HG02759 (cell line): ENCODE data around the gene RAB6C.
"Not testable (repeated sequence)": the region's sequence is repeated elsewhere in the genome, so short reads cannot be mapped to it uniquely, and the experiment has no call there.

Experiments
- ATAC-seq: cut with Tn5 transposase; IDR thresholded peaks from one replicate; pipeline ENCODE4 v1.9.1; 2021; ENCODE audit warnings: mild to moderate bottlenecking, moderate library complexity; ENCODE audit not compliant: unreplicated experiment

RAB6C gene

DNA sequence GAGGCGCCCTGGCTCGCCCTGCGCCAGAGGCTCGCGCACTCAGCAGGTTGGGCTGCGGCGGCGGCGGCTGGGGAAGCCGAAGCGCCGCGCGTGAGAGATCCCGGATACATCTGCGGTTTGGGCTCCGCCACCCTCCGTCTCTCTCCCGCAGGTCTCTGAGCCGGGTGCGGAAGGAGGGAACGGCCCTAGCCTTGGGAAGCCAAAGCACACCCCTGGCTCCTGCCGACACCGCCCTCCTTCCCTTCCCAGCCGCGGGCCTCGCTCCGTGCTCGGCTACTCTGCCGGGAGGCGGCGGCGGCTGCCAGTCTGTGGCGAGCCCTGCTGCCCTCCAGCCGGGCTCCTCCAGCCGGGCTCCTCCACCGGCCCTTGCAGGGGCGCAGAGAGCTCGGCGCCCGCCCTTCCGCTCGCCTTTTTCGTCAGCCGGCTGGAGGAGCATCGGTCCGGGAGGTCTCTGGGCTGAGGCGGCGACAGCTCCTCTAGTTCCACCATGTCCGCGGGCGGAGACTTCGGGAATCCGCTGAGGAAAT, at the start of gene RAB6C:
TSS of gene RAB6C (plus strand) at position 38 of the 527 bp plus-strand sequence. CDS start at position 488, 450 bp downstream.
- not testable (repeated sequence) for ATAC-seq

GRCh38 chr2:129930451-129930850, 49.0 kb upstream of the RAB6C start:
- no peak for ATAC-seq

DNA sequence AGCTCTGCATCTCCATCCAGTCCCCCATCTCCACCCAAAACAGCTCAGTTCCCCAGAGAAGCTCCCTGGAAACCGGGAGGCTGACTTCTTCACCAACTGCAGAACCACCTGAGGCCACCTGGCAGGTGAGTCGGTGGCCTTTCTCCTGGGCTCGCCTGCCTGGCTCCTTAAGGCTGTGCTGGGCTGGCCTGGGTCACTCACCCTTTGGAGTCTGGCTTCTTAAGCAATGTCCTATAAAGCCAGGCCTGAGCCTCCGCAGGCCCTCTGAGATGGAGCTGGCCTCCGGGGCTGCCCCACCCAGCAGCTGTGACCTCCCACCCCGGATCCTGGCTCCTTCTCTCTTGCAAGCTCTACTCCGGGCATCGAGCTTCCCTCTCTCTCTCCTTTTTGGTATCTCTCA, 46.1 kb upstream of the RAB6C start:
- not testable (repeated sequence) for ATAC-seq

- ATAC-seq, result no peak
Observed at GRCh38 chr2:129934044-129934822, 45.2 kb upstream of the RAB6C start.

GRCh38 chr2:129935118-129935517, 44.3 kb upstream of the RAB6C start:
- no peak for ATAC-seq

GRCh38 chr2:129936334-129936934, 43.0 kb upstream of the RAB6C start:
- ATAC-seq, result no peak

GRCh38 chr2:129938850-129939471, 40.5 kb upstream of the RAB6C start:
- not testable (repeated sequence) for ATAC-seq

DNA sequence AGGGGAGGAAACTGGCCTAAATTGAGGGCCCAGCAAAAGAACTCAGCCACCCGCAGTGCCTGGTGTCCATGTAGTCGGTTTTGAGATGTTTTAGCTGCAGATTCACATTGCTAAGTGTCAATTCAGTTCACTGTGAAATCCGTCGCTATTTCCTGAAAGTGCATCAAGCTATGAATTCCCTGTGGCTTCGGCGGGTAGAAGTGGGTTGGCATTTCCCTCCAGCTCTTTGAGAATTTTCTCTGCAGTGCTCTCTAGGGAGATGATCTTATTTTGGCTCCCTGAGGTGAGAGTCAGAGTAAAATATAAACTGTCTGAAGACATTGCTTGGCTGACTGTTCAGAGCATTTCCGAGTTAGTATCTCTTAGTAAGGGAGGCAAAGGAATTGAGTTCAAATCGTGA, 36.0 kb upstream of the RAB6C start:
- ATAC-seq, result not testable (repeated sequence)

DNA sequence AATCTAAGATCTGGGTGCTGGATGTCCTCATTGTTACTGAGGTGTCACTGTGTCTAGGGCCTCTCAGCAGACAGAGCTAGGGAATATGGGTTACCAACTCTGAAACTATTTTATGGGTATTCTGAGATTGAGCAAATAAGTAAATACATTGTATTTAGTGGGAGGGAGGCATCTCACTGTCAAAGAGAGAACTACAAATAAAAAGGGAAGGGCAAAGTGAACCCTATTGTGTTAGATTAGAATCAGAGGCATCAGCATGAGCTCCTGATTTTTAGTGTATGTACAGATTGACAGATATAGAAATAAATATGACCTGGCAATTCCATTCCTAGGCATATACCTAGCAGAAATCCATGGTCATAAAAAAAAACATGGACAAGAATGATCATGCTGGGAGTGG, 33.9 kb upstream of the RAB6C start:
- no peak for ATAC-seq

- not testable (repeated sequence) for ATAC-seq
Observed at GRCh38 chr2:129947712-129948111, 31.8 kb upstream of the RAB6C start.

- not testable (repeated sequence) for ATAC-seq
Observed at GRCh38 chr2:129956171-129956570, 23.3 kb upstream of the RAB6C start.

- ATAC-seq, result no peak
Observed at GRCh38 chr2:129957891-129958290, 21.6 kb upstream of the RAB6C start.

- ATAC-seq, result not testable (repeated sequence)
Observed at GRCh38 chr2:129958736-129959135, 20.7 kb upstream of the RAB6C start.

- not testable (repeated sequence) for ATAC-seq
Observed at GRCh38 chr2:129968605-129969004, 10.9 kb upstream of the RAB6C start.

DNA sequence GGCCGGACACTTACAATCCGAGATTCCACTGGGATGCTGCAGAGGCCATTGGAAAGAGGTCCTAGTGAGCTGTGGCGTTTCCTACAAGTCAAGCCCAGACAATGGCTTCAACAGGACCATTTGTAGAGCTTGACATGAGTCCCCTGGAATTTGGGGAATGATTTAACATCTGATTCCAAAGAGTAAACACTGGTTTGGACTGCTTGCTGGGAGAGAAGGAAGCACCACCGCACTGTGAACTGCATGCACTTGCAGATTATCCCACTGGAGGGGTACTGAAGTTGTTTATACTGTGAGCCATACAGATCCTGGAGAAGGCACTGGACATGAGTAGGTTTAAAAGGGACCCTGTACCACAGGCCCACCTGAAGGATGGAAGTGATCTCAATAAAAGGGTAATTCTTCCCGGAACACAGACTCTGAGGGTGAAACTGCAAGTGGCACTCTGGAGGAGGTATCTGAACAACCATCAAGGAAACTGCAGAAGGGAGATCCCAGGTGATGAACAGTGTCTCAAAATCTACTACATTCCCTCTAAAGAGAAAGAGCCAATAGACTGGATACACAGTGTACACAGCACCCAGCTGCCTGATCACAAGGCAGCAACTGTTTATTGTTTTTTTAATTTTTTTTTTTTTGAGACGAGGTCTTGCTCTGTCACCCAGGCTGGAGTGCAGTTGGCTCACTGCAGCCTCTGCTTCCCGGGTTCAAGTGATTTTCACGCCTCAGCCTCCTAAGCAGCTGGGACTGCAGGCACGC, 4.3 kb upstream of the RAB6C start:
- no peak for ATAC-seq

DNA sequence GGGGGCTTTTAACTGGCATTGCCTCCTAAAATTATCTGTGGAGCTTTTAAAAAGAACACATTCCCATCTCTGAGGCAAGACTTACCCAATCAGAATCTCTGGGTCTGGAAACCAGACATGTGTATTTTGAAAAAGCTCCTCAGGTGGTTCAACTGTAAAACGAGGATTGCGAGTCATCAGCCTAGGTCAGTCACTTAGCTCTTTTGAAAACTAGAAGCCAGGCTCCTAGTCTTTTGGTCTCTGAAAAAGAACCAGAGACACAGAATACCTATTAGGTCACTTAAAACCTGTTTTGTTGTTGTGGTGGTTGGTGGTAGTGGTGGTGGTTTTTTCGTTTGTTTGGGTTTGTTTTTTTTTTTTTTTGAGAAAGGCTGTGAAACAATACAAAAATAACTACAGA, 2.5 kb upstream of the RAB6C start:
- not testable (repeated sequence) for ATAC-seq

GRCh38 chr2:129977986-129978385, 1.5 kb upstream of the RAB6C start:
- ATAC-seq, result no peak

DNA sequence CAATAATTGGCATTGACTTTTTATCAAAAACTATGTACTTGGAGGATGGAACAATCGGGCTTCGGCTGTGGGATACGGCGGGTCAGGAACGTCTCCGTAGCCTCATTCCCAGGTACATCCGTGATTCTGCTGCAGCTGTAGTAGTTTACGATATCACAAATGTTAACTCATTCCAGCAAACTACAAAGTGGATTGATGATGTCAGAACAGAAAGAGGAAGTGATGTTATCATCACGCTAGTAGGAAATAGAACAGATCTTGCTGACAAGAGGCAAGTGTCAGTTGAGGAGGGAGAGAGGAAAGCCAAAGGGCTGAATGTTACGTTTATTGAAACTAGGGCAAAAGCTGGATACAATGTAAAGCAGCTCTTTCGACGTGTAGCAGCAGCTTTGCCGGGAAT, 780 bp downstream of the RAB6C start:
- ATAC-seq, result peak; percentile 58

DNA sequence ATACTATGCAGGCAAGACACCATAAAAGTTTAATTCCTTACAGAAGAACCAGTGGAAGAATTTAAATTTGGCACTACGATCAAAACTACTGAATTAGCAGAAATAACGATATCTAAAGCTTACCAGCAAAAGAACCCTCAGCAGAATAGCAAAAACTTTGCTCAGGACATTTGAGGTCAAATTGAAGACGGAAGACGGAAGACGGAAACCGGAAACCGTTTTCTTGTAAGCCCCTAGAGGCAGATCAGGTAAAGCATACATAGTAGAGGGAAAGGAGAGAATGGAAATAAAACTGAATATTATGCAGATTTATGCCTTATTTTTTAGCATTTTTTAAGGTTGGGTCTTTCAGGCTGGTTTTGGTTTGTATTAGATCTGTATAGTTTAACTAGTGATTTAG, 2.2 kb downstream of the RAB6C start:
- not testable (repeated sequence) for ATAC-seq

DNA sequence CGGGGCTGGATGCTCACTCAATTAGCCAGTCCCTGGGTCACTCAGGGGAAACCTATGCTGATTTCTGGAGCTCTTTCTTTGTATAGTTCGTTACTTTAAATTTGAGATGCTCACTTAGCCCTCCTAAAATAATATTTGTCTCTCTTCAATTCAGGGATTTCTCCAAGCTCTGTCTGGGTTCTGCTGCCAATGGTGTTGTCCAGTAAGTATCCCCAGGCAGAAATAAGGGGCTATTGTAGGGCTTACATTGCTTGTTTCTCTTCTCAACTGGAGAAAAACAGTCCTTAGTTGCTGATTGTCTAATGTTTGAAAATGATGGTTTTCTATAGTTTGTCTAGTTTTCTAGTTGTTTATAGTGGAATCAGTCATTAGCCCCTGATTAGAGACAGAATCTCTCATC, 5.0 kb downstream of the RAB6C start:
- ATAC-seq, result no peak

GRCh38 chr2:129992415-129993006, 13.0 kb downstream of the RAB6C start:
- ATAC-seq, result not testable (repeated sequence)
